ENCODE data around the gene RYR1. TPM values are rescaled to one million over a fixed set of nuclear protein-coding genes. Genes with fewer than 3 reads are reported as not detected.
"Not testable (repeated sequence)": the region's sequence is repeated elsewhere in the genome, so short reads cannot be mapped to it uniquely, and the experiment has no call there.

The RYR1 gene
- polyA plus RNA-seq, 4 donors = 4.0 to 11.9 (median 4.9) TPM

DNA sequence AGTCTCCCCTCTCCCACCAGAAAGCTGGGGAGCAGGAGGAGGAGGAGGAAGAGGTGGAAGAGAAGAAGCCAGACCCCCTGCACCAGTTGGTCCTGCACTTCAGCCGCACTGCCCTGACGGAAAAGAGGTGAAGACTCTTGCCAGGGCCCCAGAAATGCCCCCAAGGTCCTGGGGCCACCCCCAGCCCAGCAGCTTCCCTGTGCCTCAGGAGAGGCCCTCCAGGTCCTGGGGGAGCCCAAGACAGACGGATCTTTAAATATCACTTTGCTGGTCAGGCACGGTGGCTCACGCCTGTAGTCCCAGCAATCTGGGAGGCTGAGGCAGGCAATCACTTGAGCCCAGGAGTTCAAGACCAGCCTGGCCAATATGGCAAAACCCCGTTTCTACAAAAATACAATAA, 95.4 kb downstream of the RYR1 start:
- DNase-seq (ENCODE audit: low read depth in 4 of 4, low spot score in 3 of 4) = no peak

DNA sequence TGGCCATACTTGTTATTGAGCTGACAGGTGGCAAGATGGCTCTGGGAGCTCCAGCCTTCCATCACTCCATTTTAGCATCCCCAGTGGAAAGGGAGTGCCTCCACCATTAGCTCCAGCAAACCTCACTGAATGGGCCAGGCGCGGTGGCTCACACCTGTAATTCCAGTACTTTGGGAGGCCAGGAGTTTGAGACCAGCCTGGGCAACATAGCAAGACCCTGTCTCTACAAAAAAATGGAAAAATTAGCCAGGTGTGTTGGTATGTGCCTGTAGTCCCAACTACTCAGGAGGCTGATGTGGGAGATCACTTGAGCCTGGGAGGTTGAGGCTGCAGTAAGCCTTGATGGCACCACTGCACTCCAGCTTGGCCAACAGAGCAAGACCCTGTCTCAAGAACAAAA, 98.0 kb downstream of the RYR1 start:
- no peak for DNase-seq (ENCODE audit: low read depth in 4 of 4, low spot score in 3 of 4)

DNA sequence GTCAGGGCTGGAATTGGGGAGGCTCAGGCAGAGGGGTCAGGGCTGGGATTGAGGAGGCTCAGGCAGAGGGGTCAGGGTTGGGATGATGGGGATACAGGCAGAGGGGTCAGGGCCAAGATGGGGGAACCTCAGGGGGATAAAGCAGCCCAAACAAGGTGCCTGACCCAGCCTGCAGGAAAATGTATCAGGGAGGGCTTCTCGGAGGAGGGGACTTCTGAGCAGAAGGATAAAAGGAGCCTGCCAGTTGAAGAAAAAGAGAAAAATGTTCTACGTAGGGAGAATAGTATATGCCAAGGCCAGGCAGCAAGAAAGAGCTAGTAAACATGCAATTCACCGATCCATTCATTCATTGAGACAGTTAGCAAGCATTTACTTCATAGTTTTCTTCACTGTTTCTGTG, 99.4 kb downstream of the RYR1 start:
- DNase-seq (ENCODE audit: low read depth in 4 of 4, low spot score in 3 of 4) = no peak

GRCh38 chr19:38534574-38534973, 101.1 kb downstream of the RYR1 start:
- DNase-seq (ENCODE audit: low read depth in 4 of 4, low spot score in 3 of 4) = no peak

GRCh38 chr19:38535212-38535611, 101.7 kb downstream of the RYR1 start:
- no peak for DNase-seq (ENCODE audit: low read depth in 4 of 4, low spot score in 3 of 4)

GRCh38 chr19:38537071-38537936, 103.8 kb downstream of the RYR1 start:
- no peak for DNase-seq (ENCODE audit: low read depth in 4 of 4, low spot score in 3 of 4)

GRCh38 chr19:38538386-38538785, 104.9 kb downstream of the RYR1 start:
- no peak for DNase-seq (ENCODE audit: low read depth in 4 of 4, low spot score in 3 of 4)

DNA sequence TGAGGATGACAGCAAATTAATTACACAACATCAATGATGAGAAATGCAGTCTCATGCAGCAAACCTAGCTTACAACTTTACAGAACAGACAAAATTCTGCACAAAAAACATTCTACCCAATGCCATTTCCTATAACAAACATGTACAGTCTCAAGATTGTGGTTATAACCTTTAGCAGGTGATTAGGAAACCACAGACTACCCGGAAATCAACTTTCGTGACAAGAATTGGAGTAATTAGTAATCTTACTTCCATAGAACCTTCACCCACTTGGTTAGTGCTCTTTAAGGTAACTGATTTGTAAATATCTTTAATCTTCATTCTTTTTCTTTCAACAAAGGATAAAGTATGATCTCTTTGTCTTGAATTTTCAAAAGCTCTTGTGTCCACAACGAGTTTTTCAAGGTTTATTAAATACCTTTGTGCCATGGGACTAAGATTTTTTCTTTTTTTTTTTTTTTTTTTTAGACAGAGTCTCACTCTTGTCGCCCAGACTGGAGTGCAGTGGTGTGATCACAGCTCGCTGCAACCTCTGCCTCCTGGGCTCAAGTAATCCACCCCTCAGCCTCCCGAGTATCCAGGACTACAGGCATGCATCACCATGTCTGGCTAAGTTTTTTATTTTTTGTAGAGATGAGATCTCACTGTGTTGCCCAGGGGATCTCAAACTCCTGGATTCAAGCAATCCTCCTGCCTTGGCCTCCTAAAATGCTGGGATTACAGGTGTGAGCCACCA, 105.5 kb downstream of the RYR1 start:
- no peak for DNase-seq (ENCODE audit: low read depth in 4 of 4, low spot score in 3 of 4)

GRCh38 chr19:38539751-38540150, 106.3 kb downstream of the RYR1 start:
- no peak for DNase-seq (ENCODE audit: low read depth in 4 of 4, low spot score in 3 of 4)

- no peak for DNase-seq (ENCODE audit: low read depth in 4 of 4, low spot score in 3 of 4)
These were observed 108.5 kb downstream of the RYR1 start for GRCh38 chr19:38542040-38542439.

- DNase-seq (ENCODE audit: low read depth in 4 of 4, low spot score in 3 of 4) = no peak
These were observed 109.9 kb downstream of the RYR1 start for GRCh38 chr19:38543286-38543806.

DNA sequence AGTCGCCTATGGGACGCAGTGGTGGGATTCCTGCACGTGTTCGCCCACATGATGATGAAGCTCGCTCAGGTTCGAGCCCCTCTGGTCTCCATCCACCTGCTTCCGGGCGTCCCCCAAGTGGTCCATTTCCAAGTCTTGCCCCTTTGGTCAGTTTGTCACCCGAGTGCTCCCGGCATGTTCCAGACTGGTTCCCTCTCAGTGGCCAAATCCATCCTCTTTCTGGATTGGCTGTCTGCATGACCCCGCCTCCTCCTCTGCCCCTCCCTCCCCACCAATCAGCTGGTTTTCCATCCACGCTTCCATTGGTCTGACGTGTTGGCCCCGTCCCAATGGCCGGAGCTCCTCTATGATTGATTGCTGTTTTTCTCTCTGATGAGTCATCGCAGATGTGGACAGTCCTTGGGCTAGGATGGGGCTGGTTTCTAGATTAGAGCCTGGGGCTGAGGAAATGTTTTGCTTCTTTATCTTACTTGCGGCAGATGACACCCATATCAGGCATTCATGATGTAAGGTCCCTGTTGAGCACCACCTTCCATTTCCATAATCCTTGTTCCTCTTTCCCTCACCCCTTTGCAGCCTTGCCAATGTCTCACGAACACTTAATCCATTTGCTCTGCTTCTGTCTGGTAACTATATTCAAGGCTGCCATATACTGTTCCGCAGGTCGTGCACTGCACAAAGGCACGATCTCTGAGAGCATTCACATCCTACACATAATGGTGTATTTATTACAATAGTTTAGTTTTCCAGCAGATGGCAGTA, 110.5 kb downstream of the RYR1 start:
- DNase-seq (ENCODE audit: low read depth in 4 of 4, low spot score in 3 of 4) = peak in 2 of 4 donors; percentile 24 to 33

DNA sequence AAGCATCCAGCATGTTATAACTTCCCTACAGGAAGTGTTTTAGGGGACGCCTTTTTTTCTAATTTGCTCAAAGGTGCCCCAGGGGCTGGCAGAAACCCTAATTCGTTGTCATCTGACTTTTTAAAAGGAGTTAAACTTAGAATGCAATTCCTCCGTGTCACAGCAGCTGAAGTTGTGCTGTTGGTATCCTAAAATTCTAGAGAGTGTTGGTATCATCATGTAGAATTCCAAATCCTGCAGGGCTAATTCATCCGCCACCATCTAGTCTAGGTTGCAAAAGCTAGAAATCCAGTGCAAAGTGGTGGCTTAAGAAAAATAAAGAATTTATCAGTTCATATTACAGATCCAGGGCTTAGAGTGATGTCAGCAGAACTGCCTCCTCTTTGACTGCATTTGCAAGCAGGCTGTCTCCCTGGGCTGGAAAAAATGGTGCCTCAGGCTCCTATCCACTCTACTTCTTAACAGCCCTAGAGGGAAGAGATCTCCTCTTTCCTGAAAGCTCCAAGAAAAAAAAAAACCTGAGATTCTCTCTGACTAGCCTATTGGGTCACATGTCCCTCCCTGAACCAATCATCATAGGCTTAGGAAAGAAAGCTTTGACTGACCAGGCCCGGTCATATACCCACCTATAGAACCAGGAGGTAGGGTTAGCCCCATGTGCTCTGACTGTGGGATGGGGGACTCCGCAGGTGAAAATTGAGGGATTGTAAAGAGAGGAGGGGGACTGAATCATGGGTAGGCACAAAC, 111.3 kb downstream of the RYR1 start:
- no peak for DNase-seq (ENCODE audit: low read depth in 4 of 4, low spot score in 3 of 4)

DNA sequence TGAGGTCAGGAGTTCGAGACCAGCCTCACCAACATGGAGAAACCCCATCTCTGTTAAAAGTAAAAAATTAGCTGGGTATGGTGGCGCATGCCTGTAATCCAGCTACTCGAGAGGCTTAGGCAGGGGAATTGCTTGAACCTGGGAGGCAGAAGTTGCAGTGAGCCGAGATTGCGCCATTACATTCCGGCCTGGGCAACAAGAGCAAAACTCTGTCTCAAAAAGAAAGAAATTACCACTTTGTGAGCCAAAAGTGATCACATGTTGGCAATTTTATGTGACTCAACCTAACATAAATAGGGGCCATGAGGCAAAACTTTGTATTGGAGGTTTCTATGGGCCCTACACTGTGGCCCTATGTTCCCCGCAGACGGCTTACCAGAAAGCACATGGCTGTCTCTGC, 112.1 kb downstream of the RYR1 start:
- DNase-seq (ENCODE audit: low read depth in 4 of 4, low spot score in 3 of 4) = no peak

DNA sequence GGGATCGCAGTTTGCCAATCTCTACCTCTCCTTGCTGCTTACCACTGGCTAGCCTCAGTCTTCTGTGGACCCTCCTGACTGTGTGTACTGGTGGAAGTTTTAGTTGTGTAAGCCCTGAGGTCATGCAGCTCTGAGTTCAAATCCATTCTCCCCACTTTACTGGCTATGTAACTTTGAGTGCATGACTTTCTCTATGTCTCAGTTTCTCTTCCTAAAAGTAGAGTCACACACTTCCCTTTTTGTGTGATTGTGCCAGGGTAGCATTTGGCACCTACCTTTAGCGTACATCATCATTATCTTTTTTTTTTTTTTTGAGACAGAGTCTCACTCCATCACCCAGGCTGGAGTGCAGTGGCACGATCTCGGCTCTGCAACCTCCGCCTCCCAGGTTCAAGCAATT, 113.9 kb downstream of the RYR1 start:
- no peak for DNase-seq (ENCODE audit: low read depth in 4 of 4, low spot score in 3 of 4)

DNA sequence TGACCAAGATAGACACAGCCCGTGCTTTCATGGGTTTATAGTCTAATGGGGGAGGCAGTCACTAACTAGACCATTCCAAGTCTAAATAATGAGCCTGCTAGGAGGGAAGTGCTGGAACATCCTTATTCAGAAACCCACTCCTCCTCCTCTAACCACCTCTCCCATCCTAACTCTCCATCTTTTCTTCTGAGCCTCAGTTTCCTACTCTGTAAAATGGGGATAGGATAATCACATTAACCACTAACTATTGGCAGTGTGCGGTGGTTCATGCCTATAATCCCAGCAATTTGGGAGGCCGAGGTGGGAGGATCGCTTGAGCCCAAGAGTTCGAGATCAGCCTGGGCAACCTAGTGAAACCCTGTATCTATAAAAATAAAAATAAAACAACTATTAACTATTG, 115.6 kb downstream of the RYR1 start:
- DNase-seq (ENCODE audit: low read depth in 4 of 4, low spot score in 3 of 4) = no peak

DNA sequence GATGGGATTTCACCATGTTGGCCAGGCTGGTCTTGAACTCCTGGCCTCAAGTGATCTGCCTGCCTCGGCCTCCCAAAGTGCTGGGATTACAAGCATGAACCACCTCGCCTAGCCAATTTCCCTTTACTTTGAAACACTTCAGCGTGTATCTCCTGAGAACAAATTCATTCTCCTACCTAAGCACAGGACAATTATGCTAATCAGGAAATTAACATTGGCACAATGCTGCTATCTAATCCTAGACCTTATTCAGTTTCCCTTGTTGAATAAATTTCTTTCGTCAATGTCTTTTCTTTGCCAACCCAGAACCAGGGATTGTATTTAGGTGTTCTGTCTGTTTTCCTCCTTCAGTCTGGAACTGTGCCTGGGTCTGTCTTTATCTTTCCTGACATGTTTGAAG, 116.5 kb downstream of the RYR1 start:
- no peak for DNase-seq (ENCODE audit: low read depth in 4 of 4, low spot score in 3 of 4)

GRCh38 chr19:38550376-38550775, 116.9 kb downstream of the RYR1 start:
- DNase-seq (ENCODE audit: low read depth in 4 of 4, low spot score in 3 of 4) = no peak

- no peak for DNase-seq (ENCODE audit: low read depth in 4 of 4, low spot score in 3 of 4)
These were observed 117.9 kb downstream of the RYR1 start for GRCh38 chr19:38551450-38551813.

DNA sequence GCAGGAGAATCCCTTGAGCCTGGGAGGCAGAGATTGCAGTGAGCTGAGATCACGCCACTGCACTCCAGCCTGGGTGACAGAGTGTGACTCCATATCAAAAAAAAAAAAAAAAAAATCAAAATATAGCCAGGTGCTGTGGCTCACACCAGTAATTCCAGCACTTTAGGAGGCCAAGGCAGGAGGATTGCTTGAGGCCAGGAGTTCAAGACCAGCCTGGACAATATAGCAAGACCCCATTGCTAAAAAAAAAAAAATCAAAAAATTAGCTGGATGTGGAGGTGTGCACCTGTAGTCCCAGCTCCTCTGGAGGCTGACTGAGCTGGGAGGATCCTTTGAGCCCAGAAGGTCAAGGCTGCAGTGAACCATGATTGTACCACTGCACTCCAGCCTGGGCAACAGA, 119.7 kb downstream of the RYR1 start:
- not testable (repeated sequence) for DNase-seq (ENCODE audit: low read depth in 4 of 4, low spot score in 3 of 4)

All from left renal pelvis (tissue), 4 donors.